Limb (tissue), 2 donors: Measurements from ENCODE around the gene CCNY.

Experiments used
- DNase-seq, 2 donors: peaks; one replicate each; pipeline ENCODE4 v3.0.0-alpha.2; 2016; ENCODE audit errors: extremely low spot score in 2 of 2

CCNY gene

DNA sequence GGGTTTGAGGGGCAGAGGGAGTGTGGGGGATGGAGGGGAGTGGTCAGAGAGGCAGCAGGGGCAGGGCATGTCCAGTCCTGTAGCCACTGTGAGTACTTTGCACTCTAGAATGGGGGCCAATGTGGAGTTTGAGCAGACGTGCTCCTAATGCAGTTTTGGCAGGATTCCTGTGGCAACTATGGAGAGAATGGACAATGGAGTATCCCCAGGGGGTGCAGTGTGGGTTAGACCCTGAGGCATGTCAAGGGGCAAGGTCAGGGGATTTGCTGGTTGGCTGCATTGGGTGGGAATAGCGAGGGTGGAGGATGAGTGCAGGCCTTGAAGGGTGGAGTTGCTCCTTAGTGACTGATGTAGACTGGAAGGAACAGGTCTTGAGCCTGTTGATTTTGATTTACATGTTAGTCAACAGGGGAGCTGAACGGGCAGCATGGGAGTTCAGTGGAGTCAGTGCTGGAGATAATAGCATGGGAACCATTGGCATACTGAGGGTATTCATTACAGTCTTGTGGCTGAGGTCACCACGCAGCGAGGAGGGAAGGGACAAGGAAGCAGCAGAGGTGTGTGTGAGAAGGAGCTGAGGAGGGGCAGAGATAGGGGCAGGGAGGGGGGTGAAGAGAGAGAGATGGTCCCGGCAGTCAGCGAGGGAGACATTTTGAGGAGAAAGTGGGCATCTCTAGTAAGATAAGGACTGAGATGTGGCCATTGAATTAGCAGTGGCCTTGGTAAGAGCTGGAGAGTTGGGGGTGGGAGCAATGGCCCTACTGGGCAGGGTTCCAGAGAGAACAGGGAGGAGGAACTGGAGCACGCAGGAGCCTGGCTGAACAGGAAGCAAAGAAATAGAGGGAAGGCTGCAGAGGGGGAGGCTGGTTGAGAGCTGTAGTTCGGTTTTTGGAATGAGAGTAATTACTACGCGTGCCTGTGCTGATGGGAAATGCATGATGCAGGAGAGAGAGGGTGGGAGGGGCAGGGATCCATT is 112.7 kb downstream of the CCNY start:
- DNase-seq: no peak

DNA sequence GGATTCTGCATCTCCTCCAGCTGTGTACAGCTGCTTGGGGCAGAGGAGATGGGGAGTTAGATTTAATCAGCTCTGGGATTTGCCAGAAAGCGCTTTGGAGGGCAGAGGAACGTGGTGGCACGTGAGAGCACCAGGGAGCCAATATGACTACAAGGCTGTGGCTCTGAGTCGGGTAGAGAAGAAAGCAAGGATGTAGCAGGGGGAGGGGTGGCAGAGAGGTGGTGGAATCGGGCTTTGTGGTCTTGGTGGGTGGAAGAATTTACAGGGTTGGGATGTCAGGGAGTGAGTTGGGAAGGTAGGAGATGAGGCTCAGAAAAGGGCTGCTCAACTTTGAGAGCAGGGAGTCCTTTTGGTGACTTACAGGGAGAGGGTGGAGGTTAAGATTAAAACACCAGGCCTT is 113.6 kb downstream of the CCNY start:
- no peak for DNase-seq

DNA sequence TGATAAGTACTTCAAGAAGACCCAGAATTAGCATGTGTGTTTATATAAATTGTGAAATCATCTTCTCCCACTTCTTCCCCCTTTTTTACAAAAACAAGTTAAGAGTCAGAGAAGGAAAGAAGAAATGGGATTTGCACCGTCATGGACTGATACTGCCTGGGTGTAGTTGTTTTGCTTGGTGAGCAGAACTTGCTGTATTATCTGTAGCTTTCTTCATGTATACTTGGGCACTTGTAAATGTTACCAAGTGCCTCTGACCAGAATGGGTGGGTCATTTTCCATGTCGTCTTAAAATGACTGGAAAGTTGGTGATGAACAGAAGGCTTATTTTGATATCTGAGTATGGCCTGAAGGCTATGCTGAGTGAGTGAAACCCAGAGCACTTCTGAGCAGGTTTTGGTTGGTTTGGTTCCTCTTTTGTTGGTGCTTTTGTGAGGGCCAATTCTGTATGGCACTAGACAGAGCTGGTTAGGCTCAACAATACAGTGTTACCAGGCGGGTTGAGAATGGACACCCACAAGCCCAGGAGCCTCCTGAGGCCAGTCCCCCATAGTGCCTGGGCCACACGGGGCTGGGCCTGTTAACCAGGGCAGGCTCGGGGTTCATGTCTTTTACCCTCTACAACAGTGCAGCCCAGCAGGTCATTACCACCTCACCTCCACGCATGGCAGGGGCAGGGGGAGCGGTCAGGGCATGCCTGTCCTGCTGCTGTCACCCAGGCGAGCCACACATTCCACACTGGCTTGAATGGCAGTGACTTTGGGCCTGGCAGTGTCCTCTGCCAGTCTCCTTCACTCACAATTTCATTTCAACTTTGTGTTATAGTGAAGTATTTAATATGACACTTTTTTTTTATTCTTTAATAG is 115.1 kb downstream of the CCNY start:
- DNase-seq: no peak

DNA sequence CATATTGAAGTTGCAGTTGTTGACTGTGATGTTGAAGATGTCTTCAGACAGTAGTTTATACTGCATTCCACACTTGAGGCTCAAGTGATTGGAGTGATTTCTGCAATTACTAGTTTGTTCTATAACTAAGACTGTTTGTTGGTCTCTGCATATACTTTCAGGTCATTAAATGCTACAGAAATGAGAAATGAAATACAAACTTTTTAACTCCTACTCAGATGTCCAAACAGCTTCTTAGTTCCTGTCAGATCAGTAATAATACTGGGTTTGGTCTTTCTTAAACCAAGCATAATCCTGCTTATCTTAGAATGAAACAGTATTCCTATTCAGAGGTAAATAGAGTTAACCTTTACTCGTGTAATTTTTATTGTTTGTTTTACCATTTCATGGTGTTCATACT is 115.9 kb downstream of the CCNY start:
- no peak for DNase-seq

DNA sequence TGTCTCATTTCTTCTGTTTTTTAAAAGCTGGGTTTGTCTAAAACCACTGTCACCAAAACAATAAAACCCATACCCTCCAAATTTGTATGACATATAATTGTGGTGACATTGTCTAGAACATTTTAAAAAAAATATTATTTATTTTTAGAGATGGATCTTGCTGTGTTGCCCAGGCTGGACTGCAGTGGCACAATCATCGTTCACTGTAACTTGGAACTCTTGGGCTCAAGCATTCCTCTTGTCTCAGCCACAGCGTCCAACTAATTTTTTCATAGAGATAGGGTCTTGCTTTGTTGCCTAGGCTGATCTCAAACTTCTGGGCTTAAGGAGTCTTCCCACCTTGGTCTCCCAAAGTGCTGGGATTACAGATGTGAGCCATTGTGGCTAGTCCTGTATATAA is 116.5 kb downstream of the CCNY start:
- DNase-seq: no peak

DNA sequence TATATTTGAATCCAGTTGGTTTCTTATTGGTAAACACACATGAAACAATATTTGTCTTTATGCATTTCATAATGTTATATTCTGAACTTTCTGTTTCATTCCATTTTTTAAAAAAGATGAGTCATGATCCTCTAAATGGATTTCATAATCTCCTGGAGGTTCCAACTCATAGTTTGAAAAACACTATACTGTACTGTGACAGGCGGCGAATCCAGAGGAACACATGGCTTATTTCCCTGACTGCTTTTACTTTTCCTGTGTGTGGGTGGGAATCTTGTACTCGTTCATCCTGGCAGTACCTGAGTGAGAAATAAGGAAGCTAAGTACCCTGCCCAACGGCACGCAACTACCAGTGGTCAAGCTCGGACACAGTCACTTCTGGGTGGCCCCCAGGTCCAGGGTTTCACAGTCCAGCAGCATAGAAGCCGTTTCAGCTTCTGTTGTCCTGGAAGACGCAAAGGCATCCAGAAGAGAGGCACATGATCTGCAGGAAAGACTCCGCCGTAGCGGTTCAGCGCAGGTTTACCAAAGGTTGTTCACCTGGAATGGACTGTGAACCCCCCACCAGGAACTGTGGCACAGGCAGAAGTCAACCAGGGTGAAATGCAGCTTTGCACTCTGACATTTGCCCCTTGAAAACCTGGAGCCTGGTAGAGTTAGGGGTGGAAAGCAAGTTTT is 117.7 kb downstream of the CCNY start:
- no peak for DNase-seq

DNA sequence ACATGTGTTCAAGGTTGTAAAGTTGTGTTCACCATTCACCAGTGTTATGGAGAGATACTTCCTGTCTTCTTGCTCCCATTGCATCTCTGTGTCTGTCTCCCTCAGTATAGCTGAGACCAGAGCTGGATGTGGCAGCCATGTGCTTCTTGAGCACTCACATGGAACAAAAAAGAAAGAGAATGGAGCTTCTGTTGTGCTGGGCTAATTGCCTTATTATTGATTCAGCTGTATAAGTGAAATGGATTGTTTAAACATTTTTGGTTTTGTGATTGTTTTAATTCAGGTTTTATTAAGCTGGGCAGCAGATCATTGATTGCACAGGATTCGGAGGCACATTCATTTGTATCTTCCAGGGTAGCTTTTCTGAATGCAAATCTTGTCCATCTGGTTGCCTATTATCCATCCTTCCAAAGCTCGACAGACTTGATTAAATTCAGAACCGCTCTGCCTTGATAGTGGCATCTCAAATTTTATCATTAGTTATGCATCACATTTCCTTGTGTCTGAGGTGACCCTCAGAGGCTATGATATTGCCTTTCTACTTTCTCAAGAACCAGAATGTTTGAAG is 119.9 kb downstream of the CCNY start:
- no peak for DNase-seq

DNA sequence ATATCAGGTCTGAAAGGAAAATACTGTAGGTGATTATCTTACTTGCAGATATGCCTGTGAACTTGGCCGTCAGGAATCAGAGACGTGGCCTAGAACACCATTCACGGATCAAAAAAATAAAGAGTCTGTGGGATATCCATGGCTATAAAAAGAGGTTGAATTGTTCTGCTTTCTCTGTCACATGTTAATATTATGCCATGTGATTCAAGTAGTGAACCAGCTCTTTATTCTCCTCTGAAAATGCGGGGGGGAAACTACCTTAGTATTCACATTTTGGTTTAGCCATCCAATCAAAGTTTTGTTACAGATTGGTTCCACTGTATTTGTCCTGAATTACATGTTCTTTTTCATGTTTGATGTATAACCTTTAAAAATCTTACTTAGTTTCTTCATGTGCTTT is 120.5 kb downstream of the CCNY start:
- DNase-seq: no peak

DNA sequence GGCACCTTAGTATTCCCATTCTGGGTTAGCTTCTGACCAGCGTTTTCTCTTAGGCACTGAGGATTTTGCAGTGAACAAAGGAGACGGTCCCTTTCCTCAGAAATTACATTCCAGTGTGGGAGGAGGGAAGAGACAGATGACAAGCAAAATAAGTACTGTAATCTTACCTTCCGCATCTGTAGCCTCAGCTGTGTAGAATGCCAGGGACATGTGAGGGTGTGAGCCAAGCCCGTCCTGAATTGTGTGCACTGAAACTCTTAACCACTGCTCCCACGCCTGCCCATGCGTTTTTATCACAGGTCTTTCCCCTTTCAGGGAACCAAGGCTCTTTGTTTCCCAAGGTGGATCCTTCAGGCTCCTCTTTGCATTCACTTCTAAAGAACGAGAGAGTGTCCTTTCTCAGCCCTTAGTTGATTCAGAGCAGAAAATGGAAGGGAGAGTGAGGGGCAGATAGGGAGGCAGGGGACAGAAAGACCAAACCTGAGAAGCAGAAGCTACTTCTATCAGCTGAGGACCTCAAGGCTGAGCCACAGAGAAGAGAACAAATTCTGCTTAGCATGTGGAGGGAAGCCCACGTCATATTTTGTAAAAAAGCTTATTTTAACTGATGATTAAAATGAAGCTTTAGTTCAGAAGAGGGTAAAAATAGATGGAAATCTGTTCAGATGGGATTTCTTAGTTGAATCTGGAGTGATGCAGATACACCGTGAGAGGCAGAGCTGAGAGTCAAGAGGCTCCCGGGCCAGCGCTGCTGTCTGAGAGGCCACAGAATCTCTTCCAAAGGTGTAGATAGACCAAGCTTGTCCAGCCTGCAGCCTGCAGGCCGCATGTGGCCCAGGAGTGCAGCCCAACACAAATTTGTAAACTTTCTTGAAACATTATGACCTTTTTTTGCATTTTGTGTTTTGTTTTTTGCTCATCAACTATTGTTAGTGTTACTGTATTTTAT is 122.5 kb downstream of the CCNY start:
- DNase-seq: no peak

DNA sequence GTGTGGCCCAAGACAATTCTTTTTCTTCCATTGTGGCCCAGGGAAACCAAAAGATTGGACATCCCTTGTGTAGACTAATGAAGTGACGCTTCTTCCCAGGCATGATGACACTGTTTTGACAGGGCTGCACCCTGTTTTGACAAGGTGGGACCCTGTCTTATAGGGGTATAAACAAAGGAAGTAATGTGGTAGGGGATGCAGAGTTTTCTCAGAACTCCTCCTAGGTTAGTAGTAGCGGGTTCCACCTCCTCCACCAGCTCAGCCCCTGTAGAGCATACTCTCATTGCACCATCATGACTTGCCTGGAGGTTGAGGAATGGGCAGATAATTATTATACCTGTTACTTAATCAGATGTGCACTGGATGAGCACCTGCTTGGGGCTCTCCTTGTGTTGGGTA is 123.1 kb downstream of the CCNY start:
- no peak for DNase-seq

DNA sequence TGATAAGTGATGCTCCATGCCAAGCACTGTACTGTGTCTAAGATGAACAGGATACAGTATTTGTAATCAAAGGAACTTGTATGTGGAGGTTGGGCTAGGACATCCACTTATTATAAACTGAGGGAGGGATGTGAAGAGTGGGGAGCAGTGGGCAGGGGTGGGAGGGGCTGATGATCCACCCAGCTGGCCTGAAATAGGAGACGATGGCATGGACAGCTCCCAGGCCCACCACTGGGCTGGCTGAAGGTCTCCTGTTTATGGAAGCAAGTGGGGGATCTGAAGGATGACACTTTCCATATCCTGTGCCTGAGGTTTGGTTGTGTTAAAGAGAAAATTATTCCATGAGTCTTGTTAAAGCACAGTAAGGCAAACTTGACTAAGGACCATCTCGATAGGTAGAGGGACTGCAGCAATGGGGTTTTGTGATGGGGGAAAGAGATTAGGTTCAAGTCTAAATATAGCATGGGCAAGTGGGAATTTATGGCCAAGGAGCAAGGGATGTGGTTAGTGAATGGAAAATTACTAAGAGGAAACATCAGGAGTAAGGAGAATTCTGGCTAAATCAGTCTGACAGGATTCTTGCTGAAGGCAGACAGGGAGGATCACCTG is 124.6 kb downstream of the CCNY start:
- DNase-seq: no peak

DNA sequence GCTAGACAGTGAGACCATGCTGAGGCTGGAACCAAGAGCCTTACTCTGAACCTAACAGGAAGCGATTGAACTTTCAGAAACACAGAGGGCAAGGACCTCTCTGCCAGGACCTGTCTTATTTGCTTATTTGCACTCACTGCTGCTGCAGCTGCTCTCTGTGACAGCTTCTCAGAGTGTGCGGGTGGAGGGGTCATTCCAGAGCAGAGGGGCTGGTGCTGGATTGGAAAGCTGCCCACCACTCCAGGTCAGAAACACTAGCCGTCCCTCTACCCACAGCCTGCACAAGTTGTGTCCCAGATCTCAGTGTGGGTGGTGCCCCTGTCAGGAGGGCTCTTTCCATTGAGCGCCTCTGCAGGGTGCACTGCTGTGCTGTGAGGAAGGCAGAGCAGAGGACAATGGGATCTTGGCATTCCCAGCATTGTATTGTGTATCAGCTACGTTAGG is 126.2 kb downstream of the CCNY start:
- no peak for DNase-seq

DNA sequence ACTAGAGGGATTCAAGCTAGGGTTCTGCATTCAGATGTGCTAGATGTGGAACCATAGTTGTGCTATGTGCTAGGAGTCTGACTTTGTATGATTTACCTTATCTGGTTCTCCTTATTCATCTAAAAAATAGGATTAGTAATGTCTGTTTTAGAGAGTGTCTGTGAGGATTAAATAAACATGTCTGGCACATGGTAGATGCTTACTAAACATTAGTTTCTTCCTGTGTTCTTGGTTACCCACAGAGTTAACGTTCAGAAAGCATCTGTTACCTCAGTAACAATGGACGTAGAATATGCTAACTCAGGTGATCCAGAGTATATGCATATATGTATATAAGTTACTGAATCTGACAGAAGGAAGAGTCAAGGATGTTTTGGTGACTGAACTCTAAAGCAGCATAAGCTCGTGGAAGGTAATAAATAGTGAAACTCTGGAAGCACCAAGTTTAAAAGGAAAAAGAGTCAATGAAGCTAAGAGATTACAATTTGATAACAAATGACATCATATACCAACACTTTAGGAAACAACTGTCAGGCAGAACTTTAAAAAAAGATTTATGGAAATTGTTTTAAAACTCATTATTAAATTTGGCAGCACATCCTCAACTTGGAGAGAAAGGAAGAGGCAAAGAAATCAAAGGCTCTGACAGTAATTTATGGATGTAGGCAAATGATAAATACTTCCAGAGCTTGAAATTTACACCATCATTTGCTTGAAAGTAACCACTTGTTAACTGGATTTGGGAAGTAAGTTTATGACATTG is 127.0 kb downstream of the CCNY start:
- no peak for DNase-seq

DNA sequence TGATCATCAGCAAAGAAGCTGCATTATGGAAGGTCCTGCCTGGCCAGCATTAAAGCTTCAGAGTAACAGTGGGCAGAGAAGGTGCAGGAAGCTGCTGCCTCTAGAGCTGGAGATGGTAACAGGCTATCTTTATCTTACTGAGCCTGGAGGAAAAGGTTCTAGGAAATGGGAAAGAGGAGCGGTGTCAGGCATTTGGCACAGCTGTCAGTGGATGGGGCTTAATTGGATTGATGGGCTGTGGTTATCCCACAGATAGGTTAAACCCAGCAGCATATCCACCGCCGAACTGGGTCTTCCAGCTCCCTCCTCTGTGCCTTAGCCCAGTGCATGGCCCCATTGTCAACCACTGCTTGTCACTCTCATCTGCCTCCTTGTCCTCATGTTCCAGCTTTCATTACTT is 127.6 kb downstream of the CCNY start:
- DNase-seq: no peak

DNA sequence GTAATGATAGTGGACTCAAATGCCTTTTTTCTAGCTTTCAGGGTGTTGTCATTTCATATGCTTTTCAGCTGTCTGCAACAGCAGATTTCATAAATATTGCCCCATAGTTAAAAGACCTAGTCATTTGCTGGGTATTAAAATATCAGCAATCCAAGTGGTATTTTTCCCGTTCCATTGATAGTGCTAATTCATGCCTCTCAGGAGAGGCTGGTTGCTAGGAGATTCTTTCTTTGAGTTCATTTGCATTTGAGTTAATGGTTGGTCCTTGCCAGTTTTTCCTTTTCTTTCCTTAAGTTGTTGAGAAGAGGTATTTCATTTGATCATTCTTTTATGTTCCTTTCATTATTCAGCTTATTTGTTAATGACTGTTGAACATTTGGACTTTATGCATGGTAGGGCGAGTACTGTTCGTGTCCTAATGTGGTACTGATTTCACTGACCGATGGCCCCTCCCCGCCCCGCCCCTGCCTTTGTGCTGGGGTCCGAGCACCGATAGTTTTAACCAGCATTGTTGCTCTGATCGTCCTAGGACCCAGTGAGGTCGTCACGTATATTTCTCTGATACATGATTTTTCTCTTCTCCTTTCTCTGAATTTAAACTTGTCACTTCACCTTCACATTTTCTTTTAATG is 128.6 kb downstream of the CCNY start:
- DNase-seq: no peak

DNA sequence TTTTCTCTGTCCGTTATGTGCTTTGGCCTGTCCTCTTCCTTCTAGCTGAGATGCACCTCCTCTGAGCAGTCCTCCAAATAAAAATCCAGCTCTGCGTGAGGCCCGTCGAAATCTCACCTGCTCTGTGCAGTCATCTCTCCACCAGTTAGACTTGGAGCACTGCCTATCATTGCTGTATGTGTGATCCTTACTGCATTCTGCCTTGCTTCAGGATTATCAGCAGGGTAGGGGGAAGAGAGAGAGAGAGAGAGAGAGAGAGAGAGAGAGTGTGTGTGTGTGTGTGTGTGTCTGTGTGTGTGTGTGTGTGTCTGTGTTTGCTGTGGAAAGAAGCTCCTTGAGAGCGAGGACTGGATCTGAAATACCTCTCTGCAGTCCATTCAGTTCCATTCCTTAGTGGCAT is 129.4 kb downstream of the CCNY start:
- DNase-seq: no peak

DNA sequence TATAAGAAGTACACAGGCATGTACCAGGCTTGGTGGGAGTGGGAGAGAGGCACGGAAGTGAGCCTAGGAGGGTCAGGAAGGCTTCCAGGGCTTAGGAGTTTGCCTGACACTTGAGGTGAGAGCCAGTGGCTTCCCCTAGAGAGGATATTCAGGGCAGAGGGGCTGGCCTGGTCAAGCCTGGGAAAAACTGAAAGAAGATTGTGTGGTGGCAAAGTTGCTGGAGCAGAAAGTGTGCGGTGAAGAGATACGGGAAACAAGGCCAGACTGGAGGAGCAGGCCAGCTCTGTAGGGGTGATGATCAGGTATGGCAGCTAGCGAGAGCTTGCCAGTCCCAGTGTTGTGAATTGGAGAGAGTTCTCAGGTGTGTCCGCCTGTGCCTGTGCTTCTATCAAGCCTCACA is 129.9 kb downstream of the CCNY start:
- DNase-seq: no peak

DNA sequence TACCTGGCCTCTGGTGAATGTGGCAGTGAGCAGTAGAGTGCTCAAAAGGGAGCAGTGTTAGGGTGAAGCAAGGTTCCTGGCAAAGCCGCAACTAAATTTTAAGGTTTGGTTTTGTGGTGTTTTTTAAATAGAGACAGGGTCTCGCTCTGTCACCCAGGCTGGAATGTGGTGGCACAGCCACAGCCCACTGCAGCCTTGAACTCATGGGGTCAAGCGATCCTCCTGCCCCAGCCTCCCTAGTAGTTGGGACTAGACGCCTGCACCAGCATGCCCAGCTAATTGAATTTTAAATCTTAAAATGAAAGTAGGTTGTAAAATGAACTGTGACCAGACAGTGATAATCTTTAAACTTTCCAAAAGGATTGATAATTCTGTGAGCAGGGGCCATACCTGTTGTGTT is 130.4 kb downstream of the CCNY start:
- no peak for DNase-seq

DNA sequence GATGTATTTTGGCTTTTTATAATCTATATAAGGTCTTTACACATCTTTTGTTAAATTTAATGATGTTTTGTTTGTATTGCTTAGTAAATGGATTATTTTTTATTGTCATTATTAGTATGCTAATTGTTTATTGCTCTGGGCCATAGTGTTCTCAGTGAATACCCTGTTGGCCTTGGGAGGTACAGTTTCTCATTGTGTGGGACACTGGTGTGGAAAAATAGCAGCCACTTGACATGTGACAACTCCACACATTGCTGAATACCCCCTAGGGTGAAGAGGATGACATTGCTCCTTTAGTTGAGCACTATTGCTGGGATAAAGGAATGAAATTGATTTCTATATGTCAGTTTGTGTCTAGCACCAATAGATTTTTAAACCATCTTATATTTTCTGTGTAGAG is 130.9 kb downstream of the CCNY start:
- no peak for DNase-seq
